SH-SY5Y (cell line): ENCODE measurements around the gene RPL6.

ENCODE experiments used
- GATA2 ChIP-seq: IDR thresholded peaks from 2 replicates; pipeline ENCODE4 v1.6.1; 2011; ENCODE audit warnings: mild to moderate bottlenecking, low read depth, low read length
- GATA3 ChIP-seq: IDR thresholded peaks from 2 replicates; pipeline ENCODE4 v1.6.1; 2011; ENCODE audit warnings: low read depth, mild to moderate bottlenecking, low read length, moderate library complexity

RPL6 gene

DNA sequence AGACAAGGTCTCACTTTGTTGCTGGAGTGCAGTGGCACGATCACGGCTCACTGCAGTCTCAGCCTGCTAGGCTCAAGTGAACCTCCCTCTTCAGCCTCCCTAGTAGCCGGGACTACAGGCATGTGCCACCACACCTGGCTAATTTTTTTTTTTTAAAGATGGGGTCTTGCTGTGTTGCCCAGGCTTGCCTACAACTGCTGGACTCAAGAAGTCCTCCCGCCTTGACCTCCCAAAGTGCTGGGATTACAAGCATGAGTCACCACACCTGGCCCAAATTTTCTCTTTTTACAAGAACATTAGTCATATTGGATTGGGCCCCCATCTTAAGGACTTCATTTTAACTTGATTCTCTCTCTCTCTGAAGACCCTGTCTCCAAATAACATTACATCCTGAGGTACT is 20.2 kb downstream of the RPL6 start:
- TF ChIP-seq GATA2 (no peak), GATA3 (no peak)

- TF ChIP-seq GATA3 (no peak), GATA2 (no peak)
Observed at GRCh38 chr12:112386726-112387125, 22.7 kb downstream of the RPL6 start.

DNA sequence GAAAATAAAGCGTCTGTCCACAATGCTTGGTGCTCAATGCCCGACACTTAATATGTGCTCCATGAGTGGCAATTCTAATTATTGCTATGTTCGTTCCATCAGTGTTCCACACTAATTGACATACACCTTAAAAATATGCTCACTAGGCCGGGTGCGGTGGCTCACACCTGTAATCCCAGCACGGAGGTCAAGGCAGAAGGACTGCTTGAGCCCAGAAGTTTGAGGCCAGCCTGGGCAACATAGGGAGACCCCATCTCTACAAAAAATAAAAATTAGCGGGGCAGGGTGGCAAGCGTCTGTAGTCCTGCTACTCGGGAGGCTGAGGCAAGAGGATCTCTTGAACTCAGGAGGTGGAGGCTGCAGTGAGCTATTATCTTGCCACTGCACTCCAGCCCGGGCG is 26.5 kb downstream of the RPL6 start:
- no peak for TF ChIP-seq GATA2
- TF ChIP-seq GATA3 = no peak

DNA sequence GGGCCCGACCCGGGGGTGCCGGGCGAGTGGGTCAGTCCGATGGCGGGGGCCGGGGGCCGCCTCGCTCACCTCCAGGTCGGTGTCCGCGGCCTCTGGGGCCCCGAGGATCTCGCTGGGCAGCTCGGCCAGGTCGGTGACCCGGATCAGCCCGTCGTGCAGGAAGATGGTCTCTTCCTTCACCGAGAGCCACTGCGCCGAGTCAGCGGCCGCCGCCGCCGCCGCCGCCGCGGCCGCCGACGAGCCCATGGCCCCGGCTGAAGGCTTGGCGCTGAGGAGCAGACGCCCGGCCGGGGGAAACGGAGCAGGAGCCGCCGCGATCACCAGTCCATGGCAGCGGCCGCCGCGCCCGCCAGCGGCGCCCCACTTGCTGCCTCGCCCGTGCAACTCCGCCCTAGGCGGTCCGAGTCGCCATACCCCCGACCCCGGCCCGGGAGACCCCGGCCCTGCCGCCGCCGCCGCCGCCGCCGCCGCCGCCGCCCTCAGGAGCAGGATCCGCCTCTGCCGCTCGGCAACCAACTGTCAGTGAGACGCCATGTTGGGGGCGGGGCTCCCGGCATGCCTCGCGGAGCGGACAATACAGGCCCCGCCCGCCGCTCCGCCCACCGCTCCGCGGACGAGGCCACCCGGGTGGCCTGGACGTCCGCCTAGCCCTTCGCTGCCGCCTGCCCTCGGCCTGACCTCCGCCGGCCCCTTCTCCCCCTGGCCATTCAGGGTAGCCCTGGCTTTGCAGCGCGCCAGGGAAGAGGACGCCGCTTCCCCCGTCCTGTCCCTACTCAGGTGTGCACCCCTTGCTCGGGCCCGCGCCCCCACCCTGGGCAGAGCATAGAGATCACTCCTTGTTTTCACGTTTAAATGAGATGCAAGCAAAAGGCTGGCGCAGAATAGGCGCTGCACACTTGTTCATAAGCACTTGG is 27.3 kb downstream of the RPL6 start, which contains the start of gene HECTD4:
Gene HECTD4 (minus strand): TSS at position 549 of the 914 bp plus-strand sequence. CDS start 303 bp downstream, at position 246.
- TF ChIP-seq GATA3 (no peak), GATA2 (no peak)

DNA sequence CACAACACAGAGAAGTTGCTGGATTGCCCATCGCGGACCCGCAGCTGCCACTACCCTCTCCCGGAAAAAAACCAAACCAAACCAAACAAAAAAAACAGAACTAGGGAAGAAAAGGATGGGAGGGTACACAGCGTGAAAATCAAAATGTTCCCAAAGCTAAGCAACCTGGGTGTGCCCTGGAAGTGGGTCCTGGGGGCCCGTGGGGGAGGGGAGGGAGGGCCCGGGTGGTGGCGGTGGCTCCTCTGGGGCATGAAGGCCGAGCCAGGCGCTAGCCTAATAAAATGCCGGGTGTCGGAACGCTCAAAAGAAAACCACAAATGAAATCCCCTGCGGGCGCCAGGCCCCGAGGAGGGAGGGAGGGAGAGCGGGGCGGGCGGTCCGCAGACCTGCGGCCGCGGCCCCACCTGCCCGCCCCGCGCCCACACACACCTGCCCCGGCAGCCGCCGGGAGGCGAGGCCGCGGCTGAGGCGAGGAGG is 28.0 kb downstream of the RPL6 start:
- no peak for TF ChIP-seq GATA2
- no peak for TF ChIP-seq GATA3

DNA sequence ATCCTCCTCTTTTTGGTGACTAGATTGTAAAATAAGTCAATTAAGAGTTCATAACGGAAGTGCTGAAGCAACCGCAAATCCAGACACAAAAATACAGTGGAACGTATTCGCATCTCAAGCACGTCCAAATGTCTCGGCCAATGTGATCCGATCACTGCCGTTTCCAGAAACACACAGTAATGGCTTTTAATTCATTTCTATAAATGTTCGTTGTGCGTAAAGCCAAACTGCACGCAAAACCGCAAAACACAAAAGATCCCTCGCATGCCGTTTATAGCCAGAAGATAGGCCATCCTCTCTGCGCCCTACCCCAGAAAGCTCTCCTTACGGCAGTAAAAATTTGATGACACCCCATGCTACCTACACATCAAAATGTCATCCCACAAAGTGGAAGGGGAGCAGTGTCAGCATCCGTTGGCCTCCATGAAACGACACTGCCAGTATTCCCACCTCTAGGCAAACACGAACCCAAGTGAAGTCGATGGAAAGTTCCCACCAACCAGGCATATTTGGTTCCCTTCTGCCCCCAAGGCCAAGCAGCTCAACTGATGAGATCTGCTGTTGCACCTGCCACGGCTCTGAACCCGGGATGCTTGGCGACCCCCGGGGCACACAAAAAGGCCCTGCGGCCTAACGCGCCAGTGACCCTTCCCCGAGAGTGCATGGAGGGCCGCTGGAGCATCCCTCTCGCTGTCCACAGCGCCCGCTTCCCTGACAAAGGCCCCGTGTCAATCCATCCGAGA is 28.6 kb downstream of the RPL6 start:
- no peak for TF ChIP-seq GATA2
- TF ChIP-seq GATA3 = no peak

- TF ChIP-seq GATA3 (no peak), GATA2 (no peak)
Observed at GRCh38 chr12:112375105-112375504, 34.3 kb downstream of the RPL6 start.

- TF ChIP-seq GATA3 = no peak
Observed at GRCh38 chr12:112374166-112374740, 35.2 kb downstream of the RPL6 start.

- TF ChIP-seq GATA2 (no peak), GATA3 (no peak)
Observed at GRCh38 chr12:112370868-112371510, 38.4 kb downstream of the RPL6 start.

DNA sequence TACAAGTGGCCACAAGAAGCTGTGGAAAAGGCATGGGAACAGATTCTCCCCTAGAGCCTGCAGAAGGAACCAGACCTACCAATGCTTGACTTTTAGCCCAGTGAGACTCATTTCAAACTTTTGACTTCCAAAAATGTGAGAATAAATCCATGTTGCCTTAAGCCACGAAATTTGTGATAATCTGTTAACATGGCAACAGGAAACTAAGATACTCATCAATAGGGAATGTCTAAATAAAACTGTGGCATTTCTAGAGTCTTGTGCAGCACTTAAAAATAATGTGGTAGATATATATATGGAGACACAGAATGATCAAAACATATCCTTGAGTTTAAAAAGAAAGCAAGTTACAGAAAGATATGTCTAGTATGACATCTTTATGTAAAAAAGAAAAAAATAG is 39.2 kb downstream of the RPL6 start:
- TF ChIP-seq GATA3 = no peak
- no peak for TF ChIP-seq GATA2

GRCh38 chr12:112368856-112369255 is 40.5 kb downstream of the RPL6 start:
- no peak for TF ChIP-seq GATA2
- no peak for TF ChIP-seq GATA3

DNA sequence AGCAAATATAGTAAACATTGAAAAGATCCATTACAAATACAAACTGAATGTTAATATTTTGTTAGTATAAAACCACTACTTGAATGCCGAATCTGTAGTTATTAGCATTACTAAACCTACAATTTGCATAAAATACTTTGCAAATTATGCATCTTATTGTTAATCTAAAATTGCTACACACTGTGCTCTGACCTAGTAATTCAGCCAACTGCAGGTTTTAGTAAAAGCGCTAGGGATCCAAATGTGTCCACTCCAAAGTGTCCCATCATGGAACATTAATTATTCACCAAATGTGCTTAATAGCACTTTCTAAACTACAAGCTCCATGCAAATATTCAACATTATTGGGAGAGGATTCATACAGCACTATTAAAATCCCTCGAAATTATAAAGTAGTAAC is 41.4 kb downstream of the RPL6 start:
- no peak for TF ChIP-seq GATA3
- no peak for TF ChIP-seq GATA2

DNA sequence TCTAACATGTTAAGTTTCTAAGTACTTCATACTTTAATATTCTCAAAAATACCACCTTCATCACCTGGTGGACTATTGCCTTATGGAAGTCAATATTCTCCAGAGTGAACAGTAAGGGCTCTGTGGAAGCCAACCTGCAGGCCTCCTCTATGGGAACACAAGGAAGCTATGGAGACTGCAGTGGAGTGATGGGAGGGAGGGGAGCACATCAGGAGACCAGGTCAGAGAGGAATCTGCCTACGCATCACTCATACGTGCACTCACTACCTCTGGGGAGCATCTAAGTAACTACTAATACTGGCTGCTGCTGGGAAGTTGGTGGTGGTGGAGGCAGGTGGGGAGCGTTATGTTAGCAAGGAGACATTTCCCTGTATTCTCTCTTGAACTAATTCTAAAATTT is 47.1 kb downstream of the RPL6 start:
- TF ChIP-seq GATA2 (no peak), GATA3 (no peak)

DNA sequence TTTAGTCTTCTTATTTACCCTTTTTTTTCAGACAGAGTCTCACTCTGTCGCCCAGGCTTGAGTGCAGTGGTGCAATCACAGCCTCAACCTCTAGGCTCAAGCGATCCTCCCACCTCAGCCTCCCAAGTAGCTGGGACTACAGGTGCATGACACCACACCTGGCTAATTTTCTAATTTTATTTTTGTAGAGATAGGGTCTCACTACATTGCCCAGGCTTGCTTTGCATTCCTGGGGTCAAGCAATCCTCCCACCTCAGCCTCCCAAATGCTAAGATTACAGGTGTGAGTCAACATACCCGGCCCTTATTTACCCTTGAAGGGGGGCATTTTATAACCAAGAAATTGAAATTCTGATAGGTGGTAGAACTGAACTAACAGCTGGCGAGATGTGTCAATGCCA is 48.1 kb downstream of the RPL6 start:
- TF ChIP-seq GATA2 (no peak), GATA3 (no peak)
